HG03045 (cell line): ENCODE data around the gene DHRS12.
A peak's percentile ranks its signal among the peaks of the same experiment; 100 is the strongest.

Source experiments
- ATAC-seq: cut with Tn5 transposase; IDR thresholded peaks from one replicate; pipeline ENCODE4 v1.9.1; 2021; ENCODE audit warnings: mild to moderate bottlenecking, moderate library complexity; ENCODE audit not compliant: unreplicated experiment

Gene DHRS12

GRCh38 chr13:51764184-51765141 is 39.5 kb downstream of the DHRS12 start:
- ATAC-seq: peak; percentile 83

DNA sequence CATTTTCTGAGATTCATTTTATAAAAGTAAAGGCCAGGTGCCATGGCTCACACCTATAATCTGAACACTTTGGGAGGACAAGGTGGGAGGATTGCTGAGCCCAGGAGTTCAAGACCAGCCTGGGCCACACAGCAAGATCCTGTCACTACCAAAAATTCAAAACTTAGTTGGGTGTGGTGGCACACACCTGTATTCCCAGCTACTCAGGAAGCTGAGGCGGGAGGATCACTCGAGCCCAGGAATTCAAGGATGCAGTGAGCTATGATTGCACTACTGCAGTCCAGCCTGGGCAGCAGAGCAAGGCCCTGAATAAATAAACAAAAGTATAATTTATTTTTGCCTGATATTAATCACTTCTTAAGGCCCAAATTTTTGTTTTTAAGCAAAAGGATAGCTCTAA is 40.5 kb downstream of the DHRS12 start:
- ATAC-seq: no peak

DNA sequence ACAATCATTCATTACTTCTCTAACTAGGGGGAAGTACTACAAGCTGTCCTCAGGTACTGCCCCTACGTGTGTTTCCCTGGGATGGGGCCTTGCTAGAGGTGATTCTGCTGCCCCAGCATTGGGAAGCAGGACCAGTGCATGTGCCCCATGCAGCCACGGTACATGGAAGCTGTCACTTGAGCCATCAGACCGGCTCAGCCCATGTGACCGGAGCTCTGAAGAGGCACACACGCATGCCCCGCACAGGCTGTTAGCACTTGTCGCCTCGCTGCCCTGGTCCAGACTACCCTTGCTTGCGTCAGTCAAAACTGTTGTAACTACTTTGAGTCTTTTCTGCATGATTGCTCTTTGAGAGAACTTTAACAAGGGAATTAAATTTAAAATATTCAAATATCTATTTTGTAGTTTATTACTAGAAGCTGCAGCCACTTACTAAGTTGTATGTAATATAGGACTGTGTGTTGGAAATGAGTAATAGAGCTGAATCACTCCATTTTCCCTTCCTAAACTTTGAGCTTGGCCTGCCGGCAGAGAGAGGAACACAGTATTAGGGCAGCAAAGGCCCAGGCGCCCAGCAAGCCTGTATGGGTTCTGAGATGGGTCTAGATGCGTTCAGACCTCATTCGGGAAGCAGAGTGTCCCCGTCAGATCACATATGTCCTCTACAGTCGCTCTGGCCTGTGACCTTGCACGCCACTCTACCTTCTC is 42.2 kb downstream of the DHRS12 start:
- ATAC-seq: no peak

DNA sequence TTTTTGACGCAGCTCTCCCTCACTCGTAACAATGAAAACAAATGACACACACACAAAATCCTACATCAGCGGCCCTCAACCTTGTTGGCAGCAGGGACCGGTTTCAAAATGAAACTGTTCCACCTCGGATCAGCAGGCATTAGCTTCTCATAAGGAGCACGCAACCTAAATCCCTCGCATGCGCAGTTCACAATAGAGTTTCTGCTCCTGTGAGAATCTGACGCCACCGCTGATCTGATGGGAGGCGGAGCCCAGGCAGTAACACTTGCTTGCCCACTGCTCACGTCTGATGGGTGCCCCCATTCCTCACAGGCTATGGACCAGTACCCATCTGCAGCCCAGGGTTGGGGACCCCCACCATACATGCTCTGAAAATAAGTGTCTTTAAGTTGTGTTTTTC is 43.4 kb downstream of the DHRS12 start:
- no peak for ATAC-seq

DNA sequence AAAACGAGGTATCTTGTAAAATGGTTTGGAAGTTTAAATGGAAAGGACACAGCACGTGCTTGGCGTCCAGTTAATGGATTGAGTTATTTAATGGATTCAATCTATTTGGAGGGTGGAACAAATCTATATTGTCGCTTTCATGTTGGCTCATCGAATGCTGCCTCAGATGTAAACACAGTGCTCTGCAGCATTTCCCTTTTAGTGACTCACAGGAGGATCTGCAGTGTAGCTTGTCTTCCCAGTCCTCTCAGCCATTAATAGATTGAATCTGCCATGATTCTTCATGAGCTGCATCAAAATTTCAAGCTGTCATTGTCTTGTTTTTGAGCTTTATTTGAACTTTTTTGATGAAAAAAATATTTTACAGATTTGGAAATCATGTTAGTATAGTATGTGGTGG is 44.7 kb downstream of the DHRS12 start:
- no peak for ATAC-seq

DNA sequence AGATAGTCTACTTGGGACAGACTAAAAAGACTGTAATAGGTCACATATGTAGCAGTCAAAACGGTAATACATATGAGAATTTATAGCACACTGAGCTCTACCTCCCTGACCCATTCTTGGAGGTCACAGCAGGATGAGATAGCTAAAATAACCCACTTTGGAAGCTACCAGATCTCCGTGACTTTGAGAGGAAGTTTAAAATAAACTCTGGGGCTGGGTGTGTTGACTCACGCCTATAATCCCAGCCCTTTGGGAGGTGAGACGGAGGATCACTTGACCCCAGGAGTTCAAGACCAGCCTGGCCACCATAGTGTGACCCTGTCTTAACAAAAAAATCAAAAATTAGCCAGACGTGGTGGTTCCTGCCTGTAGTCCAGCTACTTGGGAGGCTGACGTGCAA is 45.3 kb downstream of the DHRS12 start:
- no peak for ATAC-seq

DNA sequence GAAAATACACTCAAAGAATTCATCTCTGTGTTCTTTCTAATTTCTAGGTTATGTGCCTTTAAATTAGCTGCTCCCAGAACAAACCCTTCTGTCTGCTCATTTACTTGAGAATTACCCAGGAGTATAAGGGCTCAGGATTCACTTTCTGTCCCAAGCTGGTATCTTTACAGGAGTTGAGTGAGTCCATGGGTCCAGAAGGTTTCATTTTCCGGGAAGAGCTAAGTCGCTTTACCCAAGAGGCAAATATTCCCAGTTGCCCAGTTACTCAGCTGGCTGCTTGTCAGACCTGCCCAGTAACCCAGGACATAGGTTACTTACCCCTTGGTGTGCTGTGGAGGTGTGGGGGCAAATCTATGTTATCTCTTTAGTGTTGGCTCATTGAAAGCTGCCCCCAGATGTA is 47.3 kb downstream of the DHRS12 start:
- no peak for ATAC-seq

DNA sequence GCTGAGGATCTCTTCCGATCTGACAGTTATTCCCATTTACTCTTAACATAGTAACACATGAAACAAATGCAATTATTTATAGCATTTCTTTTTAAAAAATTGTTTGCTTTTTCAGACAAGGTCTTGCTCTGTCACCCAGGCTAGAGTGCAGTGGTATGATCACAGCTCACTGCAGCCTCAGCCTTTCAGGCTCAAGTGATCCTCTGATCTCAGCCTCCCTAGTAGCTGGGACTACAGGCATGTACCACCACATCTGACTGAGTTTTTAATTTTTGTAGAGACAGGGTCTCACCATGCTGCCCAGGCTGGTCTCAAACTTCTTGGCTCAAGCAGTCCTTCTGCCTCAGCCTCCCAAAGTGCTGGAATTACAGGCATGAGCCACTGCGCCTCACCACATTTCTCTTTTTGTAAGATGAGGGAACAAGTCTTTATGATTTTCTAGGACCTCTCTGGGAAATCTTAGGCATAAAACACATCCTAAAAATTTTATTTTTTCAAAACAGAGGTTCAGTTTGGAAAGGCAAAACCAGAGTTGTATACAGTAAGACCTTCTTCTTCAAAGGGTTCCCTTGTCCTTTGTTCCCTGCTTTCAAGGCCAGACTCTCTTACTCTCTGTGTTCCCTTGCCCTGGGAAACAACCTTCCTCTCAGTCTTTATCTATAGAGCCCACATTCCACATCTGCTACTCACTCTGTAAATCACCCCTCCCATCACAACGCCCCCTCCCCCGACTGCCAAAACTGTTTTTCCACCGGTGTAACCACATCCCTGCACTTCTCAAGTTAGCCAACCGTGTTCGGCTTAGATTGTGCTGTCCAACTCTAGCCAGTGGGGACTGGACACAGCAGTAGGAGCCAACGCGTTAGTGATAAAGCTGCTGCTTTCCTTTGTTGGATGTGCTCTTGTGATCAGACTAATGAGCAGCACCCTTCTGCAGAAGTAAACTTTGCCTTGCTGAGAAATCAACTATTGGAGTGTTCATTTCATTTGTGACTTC is 56.2 kb downstream of the DHRS12 start:
- ATAC-seq: no peak

DNA sequence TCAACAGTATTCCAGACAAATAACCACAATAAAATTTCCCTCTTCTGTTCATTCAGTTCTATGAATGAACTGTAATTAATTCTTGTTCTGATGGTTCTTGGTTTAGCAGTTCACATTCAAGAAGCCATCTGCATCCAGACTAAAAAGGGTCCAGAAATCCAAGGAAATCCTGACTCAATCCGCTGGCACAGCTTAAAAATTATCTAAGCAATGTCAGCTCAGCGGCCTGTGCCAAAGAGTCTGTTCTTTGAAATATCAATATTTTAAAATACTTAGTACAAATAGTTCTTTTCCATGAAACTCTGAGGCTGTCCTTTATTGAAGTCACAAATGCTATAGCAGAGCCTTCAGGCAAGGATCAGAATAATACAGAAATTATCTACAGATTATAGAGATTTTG is 57.2 kb downstream of the DHRS12 start:
- no peak for ATAC-seq

DNA sequence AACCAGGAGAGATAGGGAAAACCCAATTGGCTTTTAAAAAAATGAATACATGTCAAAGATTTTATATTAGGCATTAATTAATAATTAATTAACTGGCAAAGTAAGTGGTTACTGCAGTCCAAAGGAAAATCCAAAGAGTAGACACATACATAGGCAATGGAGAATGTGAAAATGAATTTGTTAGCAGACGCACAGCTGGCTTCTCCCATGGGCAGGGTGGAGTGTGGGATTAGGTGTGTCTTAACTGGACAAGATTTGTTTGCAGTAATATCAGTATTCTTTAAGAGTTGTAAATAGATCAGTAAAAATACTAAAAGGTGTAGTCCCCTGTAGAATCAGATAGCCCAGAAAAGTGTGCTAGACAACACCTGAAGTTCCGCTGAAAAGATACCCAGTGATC is 58.7 kb downstream of the DHRS12 start:
- no peak for ATAC-seq

- no peak for ATAC-seq
Measured at GRCh38 chr13:51742611-51743010, 61.4 kb downstream of the DHRS12 start.

GRCh38 chr13:51742031-51742430 is 61.9 kb downstream of the DHRS12 start:
- ATAC-seq: no peak

DNA sequence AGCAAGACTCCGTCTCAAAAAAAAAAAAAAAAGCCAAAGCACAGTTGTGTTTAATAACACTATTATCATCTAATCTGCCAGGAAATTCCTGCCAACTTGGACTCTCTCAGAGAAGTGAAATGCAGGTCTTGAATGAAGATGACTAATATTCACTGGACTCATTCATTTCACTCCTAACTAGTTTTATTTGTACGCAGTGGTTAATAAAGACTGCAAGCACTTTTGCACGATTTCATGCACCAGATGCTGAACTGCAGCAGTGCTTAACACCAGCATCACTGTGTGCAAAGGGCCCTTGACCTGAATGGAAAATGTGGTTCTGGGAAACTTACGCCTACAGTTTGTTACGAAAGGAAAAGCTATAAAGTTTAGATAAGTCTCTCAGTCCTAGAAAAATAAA is 63.3 kb downstream of the DHRS12 start:
- ATAC-seq: no peak

- ATAC-seq: no peak
Measured at GRCh38 chr13:51739027-51739764, 64.8 kb downstream of the DHRS12 start.

DNA sequence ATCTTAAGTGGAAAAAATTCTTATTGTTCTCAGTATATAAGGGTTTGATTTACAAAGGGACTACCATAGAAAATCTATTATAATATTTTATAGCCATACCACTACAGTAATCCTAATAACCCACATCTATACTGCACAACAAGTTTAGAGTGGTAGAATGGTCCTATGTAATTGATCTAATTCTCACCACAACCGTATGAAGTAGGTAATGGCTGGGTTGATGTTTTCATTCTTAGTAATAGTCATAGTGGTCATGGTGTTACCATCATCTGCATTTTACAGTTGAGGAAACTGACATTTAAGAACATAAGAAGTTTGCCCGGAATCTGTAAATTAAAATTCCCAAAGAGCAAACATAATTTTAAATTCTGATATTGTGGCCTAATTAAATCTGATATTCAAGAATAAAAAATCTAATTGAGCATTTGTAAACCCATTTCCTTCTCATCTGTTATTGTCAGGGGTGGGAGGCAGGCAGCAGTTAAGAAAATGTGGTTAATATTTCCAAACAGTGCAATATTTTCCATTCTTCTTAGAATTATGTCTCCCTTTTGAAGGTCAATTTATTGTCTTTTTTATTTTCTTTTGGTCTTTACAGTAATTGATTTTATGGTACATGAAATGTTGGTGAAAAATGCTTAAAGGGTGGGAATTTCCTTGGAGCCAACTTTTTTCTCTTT is 65.6 kb downstream of the DHRS12 start:
- no peak for ATAC-seq

GRCh38 chr13:51737609-51738008 is 66.4 kb downstream of the DHRS12 start:
- ATAC-seq: no peak

DNA sequence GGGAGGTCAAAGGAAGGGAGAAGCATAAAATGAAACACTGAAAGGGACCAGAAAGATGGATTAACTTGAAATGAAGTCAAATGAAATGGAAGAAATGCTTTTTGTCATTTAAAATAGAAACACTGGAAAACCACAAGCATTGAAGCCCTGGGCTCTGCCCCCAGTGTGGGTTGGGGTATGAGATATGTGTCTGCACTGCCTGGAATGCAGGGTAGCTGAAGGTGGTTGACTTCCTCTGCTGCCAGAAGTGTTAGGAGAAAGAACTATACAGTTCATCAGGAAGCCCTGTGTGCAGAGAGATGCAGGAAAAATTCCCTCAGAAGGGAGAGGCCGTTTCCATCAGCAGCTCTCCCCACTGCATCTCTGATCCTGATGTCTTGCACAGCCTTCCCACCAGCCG is 69.2 kb downstream of the DHRS12 start:
- ATAC-seq: no peak

- no peak for ATAC-seq
Measured at GRCh38 chr13:51733374-51734298, 70.3 kb downstream of the DHRS12 start.

GRCh38 chr13:51731759-51732158 is 72.2 kb downstream of the DHRS12 start:
- no peak for ATAC-seq
